Measurements from ENCODE around the gene FUS.

The FUS gene

GRCh38 chr16:31201582-31202413, 21.9 kb downstream of the FUS start:
- POLR2A ChIA-PET = interaction anchor here (1.0 to 1.3 kb wide), 2 partner anchors 21 to 22 kb away, joined by 3 read pairs; partner anchors contain the start of gene FUS
- TF ChIP-seq CTBP1 (IDR thresholded peaks at IDR 0.05; ENCODE audit: borderline replicate concordance) (no peak), ARNT (IDR thresholded peaks at IDR 0.05) (no peak), NFRKB (IDR thresholded peaks at IDR 0.05) (no peak), FOXM1 (IDR thresholded peaks at IDR 0.05; ENCODE audit: borderline replicate concordance) (no peak), SP1 (IDR thresholded peaks at IDR 0.05) (no peak), ZNF384 (IDR thresholded peaks at IDR 0.05) (no peak), TARDBP (IDR thresholded peaks at IDR 0.05) (no peak), HDGF (IDR thresholded peaks at IDR 0.05; ENCODE audit: borderline replicate concordance) (no peak), ELF4 (IDR thresholded peaks at IDR 0.05) (no peak), LEF1 (IDR thresholded peaks at IDR 0.05; ENCODE audit: borderline replicate concordance) (no peak), PKNOX1 (IDR thresholded peaks at IDR 0.05) (no peak), L3MBTL2 (conservative IDR thresholded peaks at IDR 0.05) (no peak), FOXK2 (IDR thresholded peaks at IDR 0.05) (no peak), BHLHE40 (IDR thresholded peaks at IDR 0.05; ENCODE audit: borderline replicate concordance) (no peak), SUZ12 (IDR thresholded peaks at IDR 0.05) (no peak), FOXA1 (IDR thresholded peaks at IDR 0.05) (no peak)
- DNase-seq (ENCODE audit: extremely low spot score) = no peak
- CTCF ChIA-PET = interaction anchor here (0.6 kb wide), 1 partner anchor 8 kb away, joined by 3 read pairs; no protein-coding TSS in a partner anchor

GRCh38 chr16:31202414-31203375, 22.8 kb downstream of the FUS start, which contains the start of gene PYCARD:
Gene PYCARD (minus strand): TSS chr16:31202760. CDS start chr16:31202690, 70 bp downstream.
- DNase-seq (ENCODE audit: extremely low spot score) = no peak
- ChIA-PET POLR2A (interaction anchor here (1.0 to 1.3 kb wide), 2 partner anchors 22 to 23 kb away, joined by 3 read pairs; partner anchors contain the start of gene FUS), CTCF (interaction anchor here (0.9 kb wide), 1 partner anchor 13 kb away, joined by 3 read pairs; no protein-coding TSS in a partner anchor)
- TF ChIP-seq TARDBP (IDR thresholded peaks at IDR 0.05) (no peak), FOXM1 (IDR thresholded peaks at IDR 0.05; ENCODE audit: borderline replicate concordance) (no peak)

DNA sequence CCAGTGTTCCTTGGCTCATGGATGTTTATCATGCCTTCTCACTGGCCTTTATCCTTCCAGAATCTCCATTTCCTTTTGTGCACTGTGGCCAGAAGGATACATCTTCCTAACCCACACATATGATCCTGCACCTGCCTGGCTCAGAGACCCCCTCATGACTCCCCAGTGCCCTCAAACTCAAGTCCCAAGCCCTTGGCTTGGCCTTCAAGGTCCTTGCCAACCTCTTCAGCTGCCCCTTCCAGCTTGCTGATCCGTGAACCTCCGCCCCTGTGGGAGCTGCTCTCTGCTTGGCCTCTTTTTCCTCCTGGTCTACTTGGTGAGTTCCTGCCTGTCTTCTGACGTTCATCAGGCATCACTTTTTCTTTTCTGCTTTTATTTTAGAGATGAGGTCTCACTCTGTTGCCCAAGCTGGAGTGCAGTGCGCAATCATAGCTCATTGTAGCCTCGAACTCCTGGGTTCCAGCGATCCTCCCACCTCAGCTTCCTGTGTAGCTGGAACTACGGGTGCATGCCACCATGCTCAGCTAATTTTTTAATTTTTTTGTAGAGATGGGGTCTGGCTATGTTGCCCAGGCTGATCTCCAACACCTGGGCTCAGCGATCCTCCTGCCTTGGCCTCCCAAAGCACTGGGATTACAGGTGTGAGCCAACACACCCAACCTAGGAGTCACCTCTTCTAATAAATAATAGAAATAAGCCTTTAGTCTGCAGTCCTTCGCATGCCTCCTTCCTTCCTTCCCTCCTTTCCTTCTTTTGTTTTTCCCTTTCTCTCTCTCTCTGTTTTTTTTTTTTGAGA, 25.1 kb downstream of the FUS start:
- DNase-seq (ENCODE audit: extremely low spot score) = no peak
- POLR2A ChIA-PET = no interaction called here
- TF ChIP-seq LEF1 (IDR thresholded peaks at IDR 0.05; ENCODE audit: borderline replicate concordance) (no peak), FOXM1 (IDR thresholded peaks at IDR 0.05; ENCODE audit: borderline replicate concordance) (no peak), ELF4 (IDR thresholded peaks at IDR 0.05) (no peak), TARDBP (IDR thresholded peaks at IDR 0.05) (no peak), L3MBTL2 (conservative IDR thresholded peaks at IDR 0.05) (no peak), CTBP1 (IDR thresholded peaks at IDR 0.05; ENCODE audit: borderline replicate concordance) (no peak), SUZ12 (IDR thresholded peaks at IDR 0.05) (no peak), BHLHE40 (IDR thresholded peaks at IDR 0.05; ENCODE audit: borderline replicate concordance) (no peak), ZNF384 (IDR thresholded peaks at IDR 0.05) (no peak), SP1 (IDR thresholded peaks at IDR 0.05) (no peak), FOXK2 (IDR thresholded peaks at IDR 0.05) (no peak), FOXA1 (IDR thresholded peaks at IDR 0.05) (no peak), PKNOX1 (IDR thresholded peaks at IDR 0.05) (no peak), ARNT (IDR thresholded peaks at IDR 0.05) (no peak), NFRKB (IDR thresholded peaks at IDR 0.05) (no peak), HDGF (IDR thresholded peaks at IDR 0.05; ENCODE audit: borderline replicate concordance) (no peak)
- CTCF ChIA-PET = interaction anchor here (0.6 kb wide), 1 partner anchor 47 kb away, joined by 3 read pairs; no protein-coding TSS in a partner anchor

DNA sequence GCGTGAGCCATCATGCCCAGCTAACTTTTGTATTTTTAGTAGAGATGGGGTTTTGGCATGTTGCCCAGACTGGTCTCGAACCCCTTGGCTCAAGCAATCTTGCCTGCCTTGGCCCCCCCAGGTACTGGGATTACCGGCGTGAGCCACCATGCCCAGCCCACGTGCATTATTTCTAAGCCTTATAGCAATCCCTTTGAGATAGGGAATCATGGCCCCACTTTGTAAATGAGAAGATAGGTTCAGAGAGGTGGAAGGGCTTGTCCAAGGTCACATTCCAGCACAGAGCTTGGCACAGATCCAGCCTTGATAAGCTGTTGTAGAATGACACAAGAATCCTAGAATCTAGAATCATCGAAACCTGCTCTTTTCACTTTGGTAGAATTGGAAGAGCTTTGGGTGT, 26.8 kb downstream of the FUS start:
- DNase-seq (ENCODE audit: extremely low spot score) = no peak
- ChIA-PET CTCF (interaction anchor here (0.6 kb wide), 1 partner anchor 183 kb away, joined by 3 read pairs; no protein-coding TSS in a partner anchor), POLR2A (interaction anchor here (0.6 to 1.0 kb wide), 3 partner anchors 9 to 27 kb away, joined by 3 to 4 read pairs (median 4); partner anchors contain the start of gene FUS)
- TF ChIP-seq LEF1 (IDR thresholded peaks at IDR 0.05; ENCODE audit: borderline replicate concordance) = no peak
- TF ChIP-seq NFRKB (IDR thresholded peaks at IDR 0.05) = no peak
- no peak for TF ChIP-seq L3MBTL2 (conservative IDR thresholded peaks at IDR 0.05)
- TF ChIP-seq ZNF384 (IDR thresholded peaks at IDR 0.05) = no peak
- TF ChIP-seq BHLHE40 (IDR thresholded peaks at IDR 0.05; ENCODE audit: borderline replicate concordance) = no peak
- no peak for TF ChIP-seq TARDBP (IDR thresholded peaks at IDR 0.05)

DNA sequence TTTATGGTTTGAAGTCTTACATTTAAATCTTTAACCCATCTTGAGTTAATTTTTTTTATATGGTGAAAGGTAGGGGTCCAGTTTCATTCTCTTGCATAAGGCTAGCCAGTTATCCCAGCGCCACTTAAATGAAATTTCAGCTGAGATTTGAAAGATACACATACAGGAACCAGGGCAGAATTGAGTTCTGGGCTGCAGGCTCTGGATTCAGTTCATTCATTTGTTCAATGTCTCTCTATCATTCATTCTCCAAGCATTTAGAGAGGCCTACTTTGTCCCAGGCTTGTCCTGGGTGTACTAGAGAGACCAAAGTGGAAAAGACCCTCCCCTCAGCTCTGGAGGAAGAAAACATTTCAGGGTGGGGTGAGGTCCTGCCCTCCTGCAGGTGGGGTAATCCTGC, 33.4 kb downstream of the FUS start:
- ChIA-PET POLR2A (no interaction called here), CTCF (no interaction called here)
- TF ChIP-seq L3MBTL2 (conservative IDR thresholded peaks at IDR 0.05) (no peak), HDGF (IDR thresholded peaks at IDR 0.05; ENCODE audit: borderline replicate concordance) (no peak), LEF1 (IDR thresholded peaks at IDR 0.05; ENCODE audit: borderline replicate concordance) (no peak), FOXA1 (IDR thresholded peaks at IDR 0.05) (no peak), ELF4 (IDR thresholded peaks at IDR 0.05) (no peak), BHLHE40 (IDR thresholded peaks at IDR 0.05; ENCODE audit: borderline replicate concordance) (no peak), CTBP1 (IDR thresholded peaks at IDR 0.05; ENCODE audit: borderline replicate concordance) (no peak), ZNF384 (IDR thresholded peaks at IDR 0.05) (no peak), PKNOX1 (IDR thresholded peaks at IDR 0.05) (no peak), SUZ12 (IDR thresholded peaks at IDR 0.05) (no peak), TARDBP (IDR thresholded peaks at IDR 0.05) (no peak), FOXM1 (IDR thresholded peaks at IDR 0.05; ENCODE audit: borderline replicate concordance) (no peak), NFRKB (IDR thresholded peaks at IDR 0.05) (no peak), FOXK2 (IDR thresholded peaks at IDR 0.05) (no peak), SP1 (IDR thresholded peaks at IDR 0.05) (no peak), ARNT (IDR thresholded peaks at IDR 0.05) (no peak)
- no peak for DNase-seq (ENCODE audit: extremely low spot score)
